Endodermal cell (in vitro differentiated cells): ENCODE data around the gene PDZRN4. TPM values are rescaled to one million over a fixed set of nuclear protein-coding genes. Genes with fewer than 3 reads are reported as not detected.

Experiments used
- DNase-seq: peaks from one replicate; pipeline ENCODE4 v3.0.0-alpha.2; 2017
- H3K27ac ChIP-seq: 2 replicates; pipeline ENCODE4 v1.5.1; 2013; ENCODE audit warnings: mild to moderate bottlenecking, low read depth, low read length, moderate library complexity
- H3K27me3 ChIP-seq: 2 replicates; pipeline ENCODE4 v1.6.1; 2013; ENCODE audit warnings: mild to moderate bottlenecking, low read length, moderate library complexity; ENCODE audit not compliant: insufficient read depth, control insufficient read depth, poor library complexity, severe bottlenecking
- H3K36me3 ChIP-seq: 2 replicates; pipeline ENCODE4 v1.7.0; 2013; ENCODE audit warnings: mild to moderate bottlenecking, low read length, moderate library complexity; ENCODE audit not compliant: control insufficient read depth, insufficient read depth
- H3K4me1 ChIP-seq: one replicate; pipeline ENCODE4 v1.7.0; 2013; ENCODE audit warnings: low read length; ENCODE audit not compliant: control insufficient read depth, insufficient read depth
- H3K4me3 ChIP-seq: 2 replicates; pipeline ENCODE4 v1.5.1; 2013; ENCODE audit warnings: mild to moderate bottlenecking, low read length, moderate library complexity
- H3K9ac ChIP-seq: 2 replicates; pipeline ENCODE4 v1.6.1; 2013; ENCODE audit warnings: mild to moderate bottlenecking, low read length, moderate library complexity; ENCODE audit not compliant: poor library complexity, severe bottlenecking; ENCODE audit errors: extremely low read depth
- H3K9me3 ChIP-seq: 2 replicates; pipeline ENCODE4 v1.6.1; 2013; ENCODE audit warnings: mild to moderate bottlenecking, low read length, moderate library complexity; ENCODE audit not compliant: control insufficient read depth
- H3K27ac Mint-ChIP-seq: 2 replicates; pipeline ENCODE4 v1.8.0; 2020; ENCODE audit warnings: mixed read lengths
- H3K27me3 Mint-ChIP-seq: 2 replicates; pipeline ENCODE4 v1.8.0; 2021; ENCODE audit warnings: mild to moderate bottlenecking, mixed read lengths; ENCODE audit not compliant: insufficient read depth
- H3K36me3 Mint-ChIP-seq: 2 replicates; pipeline ENCODE4 v1.8.0; 2020; ENCODE audit warnings: low read depth, mixed read lengths
- H3K4me1 Mint-ChIP-seq: 2 replicates; pipeline ENCODE4 v1.8.0; 2020; ENCODE audit warnings: mixed read lengths
- H3K4me3 Mint-ChIP-seq: 2 replicates; pipeline ENCODE4 v1.8.0; 2020; ENCODE audit warnings: mild to moderate bottlenecking, moderate library complexity, mixed read lengths
- H3K9me3 Mint-ChIP-seq: 2 replicates; pipeline ENCODE4 v1.8.0; 2020; ENCODE audit warnings: mild to moderate bottlenecking, mixed read lengths
- WGBS, 2 experiments: methylation state at CpG; one replicate each; pipeline versions ENCODE4 v1.1.5 to v1.1.7; 2013; ENCODE audit warnings: missing lambda C conversion rate in 2 of 2, mixed read lengths in 1 of 2; ENCODE audit not compliant: insufficient coverage in 1 of 2, insufficient read length in 1 of 2; 5-methylcytosine and 5-hydroxymethylcytosine counted together
- total RNA-seq, 2 donors: library from RNA; stranded (reverse); fragmentation: NEBNext Ultra II Directional in 1 of 2; extraction: Animal tissue kit (Norgen Biotek cat#: 25700) in 1 of 2; gene quantifications; 2 replicates in 1 of 2; 3 replicates in 1 of 2; pipeline ENCODE4 v1.2.1, GENCODE V29; 2021
- TF ChIP-seq, protein P1 (sequence below): fragments of 200-600 bp; sonication (generic); conservative IDR thresholded peaks from 2 replicates; pipeline ENCODE4 v1.5.0; 2021; ENCODE audit warnings: antibody characterized with exemption, mild to moderate bottlenecking

Gene PDZRN4
- total RNA-seq, 2 donors from 2014 or later, result 1.6 to 1.9 TPM

- Histone ChIP-seq H3K27me3 (no peaks in the 10 kb centered on the region), H3K36me3 (no peaks in the 10 kb centered on the region), H3K4me1 (no peaks in the 10 kb centered on the region), H3K9me3 (peaks cover 7% of the 10 kb centered on the region), H3K4me3 (peak overlapping the region; percentile 24), H3K9ac (no peak overlapping the region), H3K27ac (no peak overlapping the region)
- Mint-ChIP-seq H3K9me3 (peaks cover 5% of the 10 kb centered on the region), H3K4me1 (peaks cover 13% of the 10 kb centered on the region), H3K27ac (peak overlapping the region; percentile 26), H3K36me3 (peaks cover 3% of the 10 kb centered on the region), H3K4me3 (no peak overlapping the region), H3K27me3 (no peaks in the 10 kb centered on the region)
- 39 to 60% methylated on average over 1 of the region's 1 CpG for WGBS, 2 experiments
- TF ChIP-seq, protein P1, sequence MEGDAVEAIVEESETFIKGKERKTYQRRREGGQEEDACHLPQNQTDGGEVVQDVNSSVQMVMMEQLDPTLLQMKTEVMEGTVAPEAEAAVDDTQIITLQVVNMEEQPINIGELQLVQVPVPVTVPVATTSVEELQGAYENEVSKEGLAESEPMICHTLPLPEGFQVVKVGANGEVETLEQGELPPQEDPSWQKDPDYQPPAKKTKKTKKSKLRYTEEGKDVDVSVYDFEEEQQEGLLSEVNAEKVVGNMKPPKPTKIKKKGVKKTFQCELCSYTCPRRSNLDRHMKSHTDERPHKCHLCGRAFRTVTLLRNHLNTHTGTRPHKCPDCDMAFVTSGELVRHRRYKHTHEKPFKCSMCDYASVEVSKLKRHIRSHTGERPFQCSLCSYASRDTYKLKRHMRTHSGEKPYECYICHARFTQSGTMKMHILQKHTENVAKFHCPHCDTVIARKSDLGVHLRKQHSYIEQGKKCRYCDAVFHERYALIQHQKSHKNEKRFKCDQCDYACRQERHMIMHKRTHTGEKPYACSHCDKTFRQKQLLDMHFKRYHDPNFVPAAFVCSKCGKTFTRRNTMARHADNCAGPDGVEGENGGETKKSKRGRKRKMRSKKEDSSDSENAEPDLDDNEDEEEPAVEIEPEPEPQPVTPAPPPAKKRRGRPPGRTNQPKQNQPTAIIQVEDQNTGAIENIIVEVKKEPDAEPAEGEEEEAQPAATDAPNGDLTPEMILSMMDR, result no peak
- DNase-seq, result peak; percentile 84
Observed at GRCh38 chr12:41576925-41577324, 388.8 kb downstream of the PDZRN4 start.

GRCh38 chr12:41577995-41578394, 389.9 kb downstream of the PDZRN4 start:
- Histone ChIP-seq H3K9me3 (peaks cover 7% of the 10 kb centered on the region), H3K27me3 (no peaks in the 10 kb centered on the region), H3K36me3 (no peaks in the 10 kb centered on the region), H3K9ac (no peak overlapping the region), H3K4me3 (no peak overlapping the region), H3K27ac (no peak overlapping the region), H3K4me1 (no peaks in the 10 kb centered on the region)
- no peak for DNase-seq
- H3K4me1 Mint-ChIP-seq, result peaks cover 13% of the 10 kb centered on the region
- TF ChIP-seq, protein P1, result no peak
- peaks cover 5% of the 10 kb centered on the region for H3K9me3 Mint-ChIP-seq
- no peak overlapping the region for H3K27ac Mint-ChIP-seq
- H3K27me3 Mint-ChIP-seq, result no peaks in the 10 kb centered on the region
- H3K36me3 Mint-ChIP-seq, result peaks cover 3% of the 10 kb centered on the region
- no peak overlapping the region for H3K4me3 Mint-ChIP-seq

DNA sequence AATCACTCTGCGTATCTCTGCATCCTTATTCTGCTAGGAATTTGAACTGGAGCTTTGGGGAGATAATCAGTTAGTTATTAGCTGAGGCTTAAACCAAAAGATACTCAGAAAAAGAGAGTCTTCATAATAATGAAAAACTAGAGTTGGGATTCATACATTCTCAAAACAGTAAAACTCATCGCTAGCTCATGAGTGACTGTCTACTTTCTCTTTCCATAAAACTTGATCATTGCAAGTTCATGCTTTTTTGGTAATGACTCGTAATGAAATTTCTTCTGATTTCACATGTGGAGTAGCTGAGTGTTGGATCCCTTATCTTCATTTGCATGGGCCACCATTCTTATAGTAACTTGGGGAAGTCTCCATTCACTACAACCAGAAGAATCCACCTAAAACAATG, 397.7 kb downstream of the PDZRN4 start:
- no peak overlapping the region for H3K9ac ChIP-seq
- H3K4me3 ChIP-seq, result no peak overlapping the region
- TF ChIP-seq, protein P1, result no peak
- Mint-ChIP-seq H3K36me3 (no peaks in the 10 kb centered on the region), H3K27ac (no peak overlapping the region), H3K4me3 (no peak overlapping the region), H3K9me3 (no peaks in the 10 kb centered on the region), H3K4me1 (no peaks in the 10 kb centered on the region), H3K27me3 (no peaks in the 10 kb centered on the region)
- no peak overlapping the region for H3K27ac ChIP-seq
- H3K27me3 ChIP-seq, result no peaks in the 10 kb centered on the region
- DNase-seq, result no peak
- H3K36me3 ChIP-seq, result no peaks in the 10 kb centered on the region
- H3K4me1 ChIP-seq, result no peaks in the 10 kb centered on the region
- WGBS, 2 experiments, result 98 to 100% methylated on average over 1 to 3 of the region's 3 CpGs
- no peaks in the 10 kb centered on the region for H3K9me3 ChIP-seq
